ENCODE measurements around the gene CSRP1. TPM values are rescaled to one million over a fixed set of nuclear protein-coding genes. Genes with fewer than 3 reads are reported as not detected.
A peak's percentile ranks its signal among the peaks of the same experiment; 100 is the strongest.

Gene CSRP1
- total and polyA plus RNA-seq, 2 of the 13 experiments (the other 11 are each of a cell fraction or from before 2014, with no cell fraction given) = 17.7 to 68.9 TPM

- TF ChIP-seq ARNT (IDR thresholded peaks at IDR 0.05) (no peak), ZNF784 (CRISPR knock-in tag; IDR thresholded peaks at IDR 0.05; ENCODE audit: borderline replicate concordance) (no peak), POGZ (CRISPR knock-in tag; IDR thresholded peaks at IDR 0.05) (no peak), ETV6 (CRISPR knock-in tag; conservative IDR thresholded peaks at IDR 0.05) (no peak), ZNF34 (CRISPR knock-in tag; IDR thresholded peaks at IDR 0.05; ENCODE audit: borderline replicate concordance) (no peak), ZKSCAN5 (CRISPR knock-in tag; IDR thresholded peaks at IDR 0.05) (no peak), KLF15 (CRISPR knock-in tag; IDR thresholded peaks at IDR 0.05; ENCODE audit: borderline replicate concordance) (no peak), ZBTB44 (CRISPR knock-in tag; IDR thresholded peaks at IDR 0.05) (no peak)
- 100% methylated on average over 3 of the region's 3 CpGs for WGBS (ENCODE audit: low lambda C conversion rate)
- ChIA-PET POLR2A (no interaction called here), CTCF (ENCODE audit: low intra/inter-chr PET ratio, low total read pairs) (no interaction called here)
- DNase-seq (ENCODE audit: low spot score) (no peak), FAIRE-seq (no peak), ATAC-seq (no peak)
- Histone ChIP-seq H2AFZ (ENCODE audit: low read length) (no peak overlapping the region), H3K79me2 (ENCODE audit: insufficient read depth, low read length) (peaks cover 27% of the 10 kb centered on the region), H3K27me3 (ENCODE audit: control insufficient read depth in 1 of 2, insufficient read depth in 2 of 2, low read length in 2 of 2) (peaks cover 0 to 16% of the 10 kb centered on the region in 2 experiments; a peak in 2 of 5 replicates), H3K9ac (ENCODE audit: insufficient read depth, low read depth, low read length) (no peak overlapping the region; the same call in 1 of the 2 replicates), H3K9me3 (ENCODE audit: low read length) (no peaks in the 10 kb centered on the region), H3K4me1 (ENCODE audit: insufficient read depth, low read length) (peaks cover 60% of the 10 kb centered on the region), H3K27ac (ENCODE audit: extremely low read length, insufficient read depth, low read length) (no peak overlapping the region), H4K20me1 (ENCODE audit: insufficient read depth, low read length) (0 out of 2 replicates have a peak, but pooled peaks cover 15% of the 10 kb centered on the region), H3K4me2 (ENCODE audit: low read depth, low read length) (peak overlapping the region; percentile 83), H3K4me3 (replicated peaks in 1 of 3; ENCODE audit: insufficient read depth in 1 of 3, low read depth in 2 of 3, low read length in 3 of 3) (peak overlapping the region; percentile 21 to 96 (median 92); a peak in 5 of 6 replicates), H3K36me3 (replicated peaks in 1 of 2; ENCODE audit: control insufficient read depth in 1 of 2, insufficient read depth in 2 of 2, low read length in 2 of 2) (peaks cover 2 to 6% of the 10 kb centered on the region in 2 experiments; a peak in 2 of 5 replicates)
- no TSS peak for BruUV-seq (replicated peaks)
- in situ Hi-C loops (cut with HindIII; ENCODE audit: extremely low pct_ligation_motif_present, low pct_unique_long_range_greater_than_20kb) = no loop called here
- intact Hi-C loops (cut with micrococcal nuclease; ENCODE audit: unreplicated experiment) = no loop called here
These were observed 40.4 kb downstream of the CSRP1 start for GRCh38 chr1:201466492-201466891.
